Mucosa of descending colon (tissue), 3 donors: ENCODE results near the gene TMEM184A. TPM values are rescaled to one million over a fixed set of nuclear protein-coding genes. Genes with fewer than 3 reads are reported as not detected.

Experiments
- ATAC-seq: fragments of 200-7000 bp; cut with Tn5 transposase; one replicate; pipeline ENCODE4 v1.9.1; 2020; ENCODE audit warnings: mild to moderate bottlenecking, moderate library complexity
- DNase-seq, 3 donors: peaks; one replicate each; pipeline ENCODE4 v3.0.0-alpha.2; 2020
- H3K36me3 ChIP-seq: fragments of 200-600 bp; one replicate; pipeline ENCODE4 v1.8.0; 2021; ENCODE audit warnings: low read depth, mild to moderate bottlenecking
- H3K4me1 ChIP-seq: fragments of 200-600 bp; one replicate; pipeline ENCODE4 v1.8.0; 2021; ENCODE audit warnings: low read depth, mild to moderate bottlenecking
- H3K4me3 ChIP-seq: fragments of 200-600 bp; one replicate; pipeline ENCODE4 v1.8.0; 2021; ENCODE audit warnings: mild to moderate bottlenecking
- H3K9me3 ChIP-seq: fragments of 200-600 bp; one replicate; pipeline ENCODE4 v1.8.0; 2021; ENCODE audit warnings: mild to moderate bottlenecking
- intact Hi-C, 2 donors: fragments of 100-400 bp; cut with DNase I in 1 of 2; cut with micrococcal nuclease in 1 of 2; formaldehyde crosslinking; loops; one replicate each; pipeline versions ENCODE4 v1.11.0 to v1.11.1; 2022; cut with DNase I, micrococcal nuclease
- total RNA-seq, 3 donors: library from RNA; stranded (reverse); fragmentation: NEBNext Ultra II Directional in 2 of 3; extraction: Animal tissue kit (Norgen Biotek cat#: 25700) in 2 of 3; gene quantifications; one replicate each; pipeline versions ENCODE4 v1.2.1 to v1.2.4, GENCODE V29; 2021 to 2023
- TF ChIP-seq, protein P1 (sequence below): fragments of 200-600 bp; IDR thresholded peaks from one replicate; pipeline ENCODE4 v1.8.0; 2022; ENCODE audit warnings: antibody characterized with exemption, mild to moderate bottlenecking
- donor health status: DM: no; HTN: no; CAD: no; lungs with moderate emphysema.
- donor health status: DM: no; HTN: no; CAD: no.
- donor health status: DM: no; HTN: yes; CAD: no.

The TMEM184A gene
- total RNA-seq, 3 donors from 2014 or later: 36.7 to 87.9 (median 66.0) TPM

DNA sequence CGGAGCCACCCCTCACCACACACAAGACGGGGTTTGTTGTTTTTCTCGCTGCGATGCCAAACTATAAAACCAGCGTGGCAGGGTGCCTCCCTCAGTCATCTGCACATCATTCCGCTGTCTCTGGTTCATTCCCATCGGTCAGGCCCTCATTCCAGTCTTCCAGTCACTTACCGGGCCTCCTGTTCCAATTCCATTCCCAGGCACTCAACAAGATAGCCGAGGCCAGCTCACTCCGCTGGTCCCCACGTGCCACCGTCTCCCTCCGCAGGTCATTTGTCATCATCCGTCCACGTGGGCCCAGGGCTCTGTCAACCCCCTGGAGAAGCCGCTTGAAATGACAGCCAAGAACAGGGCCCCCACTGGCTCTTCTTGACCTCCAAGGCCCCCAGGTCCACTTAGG is 6.1 kb upstream of the TMEM184A start:
- intact Hi-C loops: no loop called here
- no peaks in the 10 kb centered on the region for H3K36me3 ChIP-seq
- TF ChIP-seq, protein P1, sequence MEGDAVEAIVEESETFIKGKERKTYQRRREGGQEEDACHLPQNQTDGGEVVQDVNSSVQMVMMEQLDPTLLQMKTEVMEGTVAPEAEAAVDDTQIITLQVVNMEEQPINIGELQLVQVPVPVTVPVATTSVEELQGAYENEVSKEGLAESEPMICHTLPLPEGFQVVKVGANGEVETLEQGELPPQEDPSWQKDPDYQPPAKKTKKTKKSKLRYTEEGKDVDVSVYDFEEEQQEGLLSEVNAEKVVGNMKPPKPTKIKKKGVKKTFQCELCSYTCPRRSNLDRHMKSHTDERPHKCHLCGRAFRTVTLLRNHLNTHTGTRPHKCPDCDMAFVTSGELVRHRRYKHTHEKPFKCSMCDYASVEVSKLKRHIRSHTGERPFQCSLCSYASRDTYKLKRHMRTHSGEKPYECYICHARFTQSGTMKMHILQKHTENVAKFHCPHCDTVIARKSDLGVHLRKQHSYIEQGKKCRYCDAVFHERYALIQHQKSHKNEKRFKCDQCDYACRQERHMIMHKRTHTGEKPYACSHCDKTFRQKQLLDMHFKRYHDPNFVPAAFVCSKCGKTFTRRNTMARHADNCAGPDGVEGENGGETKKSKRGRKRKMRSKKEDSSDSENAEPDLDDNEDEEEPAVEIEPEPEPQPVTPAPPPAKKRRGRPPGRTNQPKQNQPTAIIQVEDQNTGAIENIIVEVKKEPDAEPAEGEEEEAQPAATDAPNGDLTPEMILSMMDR: no peak
- ATAC-seq: no peak
- no peak overlapping the region for H3K4me3 ChIP-seq
- H3K4me1 ChIP-seq: peaks cover 15% of the 10 kb centered on the region
- DNase-seq: peak in 1 of 3 donors; percentile 6
- H3K9me3 ChIP-seq: no peaks in the 10 kb centered on the region

DNA sequence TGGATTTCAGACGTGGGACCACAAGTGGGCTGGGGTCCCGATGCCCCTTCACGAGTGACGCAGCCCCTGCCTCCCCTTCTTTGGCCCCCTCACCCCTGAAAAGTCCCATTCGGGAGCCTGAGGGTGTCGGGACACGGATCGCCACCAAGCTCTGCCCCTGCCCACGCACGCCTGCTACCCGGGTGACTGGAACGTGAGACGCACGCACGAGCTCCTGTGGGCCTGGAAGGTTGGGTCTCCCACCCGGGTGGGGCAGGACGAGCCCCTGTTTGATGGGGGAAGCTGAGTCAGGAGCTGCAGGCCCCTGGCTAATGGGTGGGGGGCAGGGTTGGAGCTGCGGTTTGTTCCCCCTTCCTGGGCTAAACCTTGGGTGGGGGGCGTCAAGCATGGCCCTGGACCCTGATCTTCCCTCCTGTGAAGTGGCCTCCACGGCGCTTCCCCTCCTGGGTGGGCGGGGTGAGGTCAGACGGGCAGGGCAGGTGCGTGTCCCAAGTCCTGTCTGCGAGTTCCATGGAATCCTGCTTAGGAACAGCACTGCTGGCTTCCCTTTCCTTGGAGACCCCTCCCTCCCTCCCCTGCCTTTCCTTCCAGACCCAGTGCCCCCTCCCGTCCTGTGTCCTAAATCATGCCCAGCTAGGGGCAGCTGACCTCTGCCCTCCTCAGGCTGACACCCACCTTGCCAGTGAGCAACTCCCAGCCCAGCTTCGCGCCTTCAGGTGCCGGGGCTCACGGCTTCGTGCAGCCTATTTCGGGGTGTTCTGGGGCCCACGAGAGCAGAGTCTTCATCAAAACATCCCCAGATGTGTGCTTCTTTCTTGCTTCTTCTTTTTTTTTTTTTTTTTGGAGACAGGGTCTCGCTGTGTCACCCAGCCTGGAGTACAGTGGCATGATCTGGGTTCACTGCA is 5.3 kb upstream of the TMEM184A start:
- H3K4me3 ChIP-seq: no peak overlapping the region
- peak in 2 of 3 donors; percentile 14 to 49 for DNase-seq

DNA sequence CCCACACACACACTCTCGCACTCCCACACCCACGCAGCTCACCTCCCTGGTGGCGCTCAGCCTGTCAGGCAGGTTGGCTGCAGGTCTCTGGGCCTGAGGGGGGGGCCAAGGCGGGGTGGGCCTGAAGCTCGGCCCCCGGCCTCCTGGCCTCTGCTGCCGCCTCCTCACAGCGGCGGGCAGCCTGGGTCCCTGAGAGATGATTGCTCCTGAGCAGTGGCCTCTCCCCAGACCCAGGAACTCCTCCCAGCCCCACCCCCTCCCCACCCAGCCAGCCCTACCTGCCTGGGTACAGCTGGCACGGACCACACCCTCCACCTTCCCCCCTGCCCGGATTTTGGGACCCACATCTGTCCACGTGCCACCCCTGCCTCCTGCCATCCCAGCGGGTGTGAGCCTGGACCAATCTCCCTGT is 4.6 kb upstream of the TMEM184A start:
- peak; percentile 23 to 45 (median 31) for DNase-seq
- TF ChIP-seq, protein P1: no peak
- intact Hi-C loops: no loop called here
- no peak for ATAC-seq
- H3K36me3 ChIP-seq: no peaks in the 10 kb centered on the region
- no peak overlapping the region for H3K4me3 ChIP-seq
- peaks cover 8% of the 10 kb centered on the region for H3K4me1 ChIP-seq
- H3K9me3 ChIP-seq: no peaks in the 10 kb centered on the region

More for the DNA sequence above, 5.3 kb upstream of the TMEM184A start:
- intact Hi-C loops: no loop called here
- Histone ChIP-seq H3K4me1 (peaks cover 9% of the 10 kb centered on the region), H3K9me3 (no peaks in the 10 kb centered on the region), H3K36me3 (no peaks in the 10 kb centered on the region)
- no peak for ATAC-seq
- TF ChIP-seq, protein P1: no peak

DNA sequence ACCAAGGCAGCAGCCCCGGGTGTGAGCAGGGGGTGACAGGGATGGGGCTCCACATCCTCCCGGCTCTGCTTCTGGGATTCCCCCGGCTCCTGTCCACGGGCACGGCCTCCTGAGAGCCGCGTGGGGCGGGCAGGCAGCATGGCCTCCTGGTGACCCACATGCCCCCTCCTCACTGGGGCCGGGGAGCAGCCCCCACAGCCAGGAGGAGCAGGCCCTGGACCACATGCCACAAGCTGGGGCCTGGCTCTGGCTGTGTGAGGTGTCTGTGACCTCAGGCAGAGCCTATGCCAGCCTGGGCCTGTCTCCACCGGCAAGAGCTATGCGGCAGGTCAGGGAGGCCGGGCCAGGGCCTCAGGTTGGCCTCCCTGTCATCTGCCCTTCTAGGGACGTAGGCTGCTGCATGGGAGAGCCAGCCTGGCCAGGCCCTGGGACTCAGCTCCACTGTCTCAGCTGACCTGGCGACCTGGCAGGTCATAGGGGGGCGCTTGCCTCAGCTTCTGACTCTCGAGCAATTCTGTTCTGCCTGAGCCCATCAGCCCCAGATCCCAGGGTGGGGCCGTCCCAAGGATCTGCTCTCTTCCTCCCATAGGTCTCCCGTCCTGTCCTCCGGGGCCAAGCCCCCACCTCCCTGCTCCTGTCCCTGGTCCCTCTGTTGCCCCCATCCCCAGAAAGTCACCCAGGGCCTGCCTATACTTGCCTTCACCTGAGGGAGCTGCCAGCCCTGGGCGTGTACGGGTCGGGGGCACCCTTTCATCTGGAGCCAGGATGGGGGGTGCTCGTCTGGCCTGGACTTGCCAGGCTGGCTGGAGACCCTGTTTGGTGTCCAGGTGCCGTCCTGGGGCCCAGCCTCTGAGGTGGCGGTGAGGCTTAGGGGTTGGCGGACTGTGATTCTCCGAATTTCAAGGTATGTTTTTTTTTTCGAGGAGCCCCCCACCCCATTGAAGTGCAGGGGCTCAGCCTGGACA is 3.9 kb upstream of the TMEM184A start:
- H3K9me3 ChIP-seq: no peaks in the 10 kb centered on the region
- TF ChIP-seq, protein P1: no peak
- H3K4me1 ChIP-seq: peaks cover 8% of the 10 kb centered on the region
- H3K36me3 ChIP-seq: no peaks in the 10 kb centered on the region
- DNase-seq (peak in 2 of 3 donors; percentile 36 to 48), ATAC-seq (no peak)
- intact Hi-C loops: no loop called here
- H3K4me3 ChIP-seq: no peak overlapping the region

DNA sequence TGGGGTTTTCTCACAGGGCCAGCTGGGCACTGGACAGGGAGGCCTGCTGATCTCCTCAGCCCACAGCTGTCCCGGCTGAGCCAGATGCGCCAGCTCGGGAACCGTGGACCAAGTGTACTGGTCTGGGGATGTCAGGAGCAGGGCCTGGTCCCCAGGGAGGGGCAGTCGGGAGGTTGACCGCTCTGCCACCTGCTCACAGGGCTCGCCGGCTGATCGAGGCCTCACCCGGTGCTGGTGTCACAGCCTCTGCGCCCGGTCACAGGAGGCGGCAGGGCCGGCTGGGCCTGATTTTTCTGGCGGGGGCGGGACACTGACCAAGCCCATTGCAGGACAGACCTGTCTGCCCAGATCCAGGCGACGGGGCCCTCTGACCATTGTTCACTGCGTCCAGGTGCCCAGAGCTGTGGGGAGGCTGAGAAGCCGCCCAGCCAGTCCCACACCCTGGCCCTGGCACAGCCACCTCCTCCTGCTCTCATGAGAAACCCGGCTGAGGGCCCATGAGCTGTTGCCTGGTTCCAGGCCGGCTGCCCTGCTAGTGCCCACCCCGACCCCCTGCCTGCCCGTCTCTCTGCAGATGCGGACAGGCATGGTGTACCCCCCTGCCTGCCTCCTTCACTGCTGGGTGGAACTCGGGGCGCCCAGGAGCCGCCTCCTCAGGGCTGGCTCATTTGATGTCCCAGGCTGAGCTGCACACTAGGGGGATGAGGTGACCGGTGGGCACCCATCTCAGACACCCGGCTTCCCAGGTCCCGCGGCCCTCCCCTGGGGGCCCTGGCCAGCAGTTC is 3.0 kb upstream of the TMEM184A start:
- no peaks in the 10 kb centered on the region for H3K9me3 ChIP-seq
- intact Hi-C loops: no loop called here
- TF ChIP-seq, protein P1: no peak
- DNase-seq (peak in 2 of 3 donors; percentile 61 to 67), ATAC-seq (no peak)
- no peaks in the 10 kb centered on the region for H3K36me3 ChIP-seq
- peaks cover 8% of the 10 kb centered on the region for H3K4me1 ChIP-seq
- H3K4me3 ChIP-seq: no peak overlapping the region
